Uterus (tissue), 4 donors: ENCODE results near the gene ASAP2. TPM values are rescaled to one million over a fixed set of nuclear protein-coding genes. Genes with fewer than 3 reads are reported as not detected.

ENCODE experiments used
- DNase-seq, 2 donors: peaks; one replicate each; pipeline ENCODE4 v3.0.0-alpha.2; 2019 to 2020
- H3K27ac ChIP-seq, 2 donors: fragments of 200-600 bp; sonication (generic); 1 replicate in 1 of 2; 2 replicates in 1 of 2; pipeline ENCODE4 v1.5.1; 2016 to 2018
- H3K27me3 ChIP-seq, 2 donors: fragments of 200-600 bp; sonication (generic); one replicate each; pipeline ENCODE4 v1.5.1; 2018 to 2019; ENCODE audit warnings: control low read depth in 1 of 2
- H3K36me3 ChIP-seq, 2 donors: fragments of 200-600 bp; sonication (generic); one replicate each; pipeline ENCODE4 v1.5.1; 2019; ENCODE audit warnings: control low read depth in 1 of 2
- H3K4me1 ChIP-seq, 2 donors: fragments of 200-600 bp; sonication (generic); one replicate each; pipeline ENCODE4 v1.5.1; 2018 to 2019; ENCODE audit warnings: control low read depth in 1 of 2
- H3K4me3 ChIP-seq, 2 donors: fragments of 200-600 bp; sonication (generic); 1 replicate in 1 of 2; 2 replicates in 1 of 2; pipeline ENCODE4 v1.5.1; 2018 to 2019; ENCODE audit warnings: mild to moderate bottlenecking in 1 of 2
- H3K9me3 ChIP-seq, 2 donors: fragments of 200-600 bp; sonication (generic); one replicate each; pipeline ENCODE4 v1.5.1; 2019; ENCODE audit warnings: control low read depth in 1 of 2
- POLR2A ChIP-seq, 2 donors: fragments of 450-650 bp; IDR thresholded peaks; one replicate each; pipeline ENCODE4 v1.6.1; 2016; ENCODE audit warnings: antibody characterized with exemption in 2 of 2, mild to moderate bottlenecking in 1 of 2, moderate library complexity in 1 of 2
- intact Hi-C: fragments of 100-400 bp; cut with DNase I; formaldehyde crosslinking; loops from one replicate; pipeline ENCODE4 v1.15.1; 2023; ENCODE audit warnings: low total_unique reads
- total RNA-seq, 4 donors: library from RNA; depleted of rRNA in 3 of 4; stranded (reverse); fragments of >200 nt in 3 of 4; gene quantifications; one replicate each; pipeline versions ENCODE4 v1.1.0 to v1.2.4, GENCODE V29; 2014 to 2023
- TF ChIP-seq, protein P1 (sequence below), 4 experiments: fragments of 200-600 bp in 2 of 4; fragments of 450-650 bp in 2 of 4; sonication (generic) in 2 of 4; IDR thresholded peaks; one replicate each; pipeline ENCODE4 v1.5.1; 2016 to 2019; ENCODE audit warnings: antibody characterized with exemption in 4 of 4, mild to moderate bottlenecking in 2 of 4, moderate library complexity in 1 of 4
- donor health status: DM: yes; HTN: yes; CAD: no.

Gene ASAP2
- total RNA-seq, 4 donors from 2014 or later, result 24.3 to 55.5 (median 31.3) TPM

GRCh38 chr2:9287400-9288045 lies 80.9 kb downstream of the ASAP2 start:
- no peak overlapping the region for H3K27ac ChIP-seq
- TF ChIP-seq, protein P1, sequence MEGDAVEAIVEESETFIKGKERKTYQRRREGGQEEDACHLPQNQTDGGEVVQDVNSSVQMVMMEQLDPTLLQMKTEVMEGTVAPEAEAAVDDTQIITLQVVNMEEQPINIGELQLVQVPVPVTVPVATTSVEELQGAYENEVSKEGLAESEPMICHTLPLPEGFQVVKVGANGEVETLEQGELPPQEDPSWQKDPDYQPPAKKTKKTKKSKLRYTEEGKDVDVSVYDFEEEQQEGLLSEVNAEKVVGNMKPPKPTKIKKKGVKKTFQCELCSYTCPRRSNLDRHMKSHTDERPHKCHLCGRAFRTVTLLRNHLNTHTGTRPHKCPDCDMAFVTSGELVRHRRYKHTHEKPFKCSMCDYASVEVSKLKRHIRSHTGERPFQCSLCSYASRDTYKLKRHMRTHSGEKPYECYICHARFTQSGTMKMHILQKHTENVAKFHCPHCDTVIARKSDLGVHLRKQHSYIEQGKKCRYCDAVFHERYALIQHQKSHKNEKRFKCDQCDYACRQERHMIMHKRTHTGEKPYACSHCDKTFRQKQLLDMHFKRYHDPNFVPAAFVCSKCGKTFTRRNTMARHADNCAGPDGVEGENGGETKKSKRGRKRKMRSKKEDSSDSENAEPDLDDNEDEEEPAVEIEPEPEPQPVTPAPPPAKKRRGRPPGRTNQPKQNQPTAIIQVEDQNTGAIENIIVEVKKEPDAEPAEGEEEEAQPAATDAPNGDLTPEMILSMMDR (IDR thresholded peaks at IDR 0.05), result no peak
- TF ChIP-seq POLR2A (IDR thresholded peaks at IDR 0.05), result no peak
- DNase-seq, result no peak
- no peaks in the 10 kb centered on the region for H3K9me3 ChIP-seq
- H3K27me3 ChIP-seq, result no peaks in the 10 kb centered on the region
- H3K4me3 ChIP-seq, result no peak overlapping the region
- intact Hi-C loops, result no loop called here
- H3K4me1 ChIP-seq, result no peaks in the 10 kb centered on the region
- H3K36me3 ChIP-seq, result no peaks in the 10 kb centered on the region

DNA sequence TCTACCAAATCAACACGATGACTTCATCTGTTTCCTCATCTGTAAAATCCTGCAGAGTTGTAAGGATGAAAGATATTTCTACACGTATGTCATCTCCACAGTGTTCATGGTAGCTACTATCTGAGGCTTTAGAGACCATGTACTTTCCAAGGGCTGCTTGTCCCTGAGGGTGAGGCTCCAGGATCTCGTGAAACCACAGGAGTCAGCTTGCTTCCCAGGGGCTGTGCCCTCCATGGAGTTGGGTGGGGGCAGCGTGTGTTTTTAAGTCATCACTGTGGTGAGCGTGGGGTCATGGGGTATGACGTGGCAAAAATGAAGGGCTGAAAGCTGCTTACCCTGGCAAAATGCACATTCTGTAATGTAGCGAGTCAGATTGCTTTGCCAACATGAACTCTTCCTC lies 81.6 kb downstream of the ASAP2 start:
- Histone ChIP-seq H3K9me3 (no peaks in the 10 kb centered on the region), H3K27ac (no peak overlapping the region), H3K36me3 (no peaks in the 10 kb centered on the region), H3K27me3 (no peaks in the 10 kb centered on the region), H3K4me1 (no peaks in the 10 kb centered on the region), H3K4me3 (no peak overlapping the region)
- TF ChIP-seq, protein P1 (IDR thresholded peaks at IDR 0.05), result no peak
- no peak for DNase-seq
- intact Hi-C loops, result no loop called here

GRCh38 chr2:9288681-9289338 lies 82.2 kb downstream of the ASAP2 start:
- intact Hi-C loops, result no loop called here

GRCh38 chr2:9291331-9291730 lies 84.7 kb downstream of the ASAP2 start:
- no peaks in the 10 kb centered on the region for H3K9me3 ChIP-seq
- no peak overlapping the region for H3K27ac ChIP-seq
- no peaks in the 10 kb centered on the region for H3K27me3 ChIP-seq
- H3K4me3 ChIP-seq, result no peak overlapping the region
- no peak for TF ChIP-seq POLR2A (IDR thresholded peaks at IDR 0.05)
- TF ChIP-seq, protein P1 (IDR thresholded peaks at IDR 0.05), result no peak
- DNase-seq, result no peak
- no peaks in the 10 kb centered on the region for H3K4me1 ChIP-seq
- H3K36me3 ChIP-seq, result no peaks in the 10 kb centered on the region
- intact Hi-C loops, result no loop called here

More at GRCh38 chr2:9288681-9289338, 82.2 kb downstream of the ASAP2 start:
- Histone ChIP-seq H3K4me1 (no peaks in the 10 kb centered on the region), H3K9me3 (no peaks in the 10 kb centered on the region), H3K27me3 (no peaks in the 10 kb centered on the region), H3K4me3 (no peak overlapping the region), H3K36me3 (no peaks in the 10 kb centered on the region), H3K27ac (no peak overlapping the region)
- no peak for DNase-seq
- TF ChIP-seq, protein P1 (IDR thresholded peaks at IDR 0.05), result no peak
- no peak for TF ChIP-seq POLR2A (IDR thresholded peaks at IDR 0.05)

GRCh38 chr2:9291866-9292265 lies 85.3 kb downstream of the ASAP2 start:
- intact Hi-C loops, result no loop called here
- no peak for DNase-seq
- Histone ChIP-seq H3K36me3 (no peaks in the 10 kb centered on the region), H3K9me3 (no peaks in the 10 kb centered on the region), H3K27ac (no peak overlapping the region), H3K4me3 (no peak overlapping the region), H3K4me1 (no peaks in the 10 kb centered on the region), H3K27me3 (no peaks in the 10 kb centered on the region)
- TF ChIP-seq POLR2A (IDR thresholded peaks at IDR 0.05), result no peak
- TF ChIP-seq, protein P1 (IDR thresholded peaks at IDR 0.05), result no peak
